Nephron progenitor cell (in vitro differentiated cells): ENCODE measurements around the gene LEMD3.

Source experiments
- DNase-seq: peaks from one replicate; pipeline ENCODE4 v3.0.0; 2021
- H3K27ac Mint-ChIP-seq: 2 replicates; pipeline ENCODE4 v1.8.0; 2021; ENCODE audit warnings: mild to moderate bottlenecking, moderate library complexity, mixed read lengths
- H3K27me3 Mint-ChIP-seq: 2 replicates; pipeline ENCODE4 v1.8.0; 2021; ENCODE audit warnings: mild to moderate bottlenecking, low read depth, mixed read lengths; ENCODE audit not compliant: poor library complexity
- H3K36me3 Mint-ChIP-seq: 2 replicates; pipeline ENCODE4 v1.8.0; 2021; ENCODE audit warnings: low read depth, mixed read lengths
- H3K4me1 Mint-ChIP-seq: 2 replicates; pipeline ENCODE4 v1.8.0; 2021; ENCODE audit warnings: mixed read lengths
- H3K4me3 Mint-ChIP-seq: 2 replicates; pipeline ENCODE4 v1.8.0; 2021; ENCODE audit warnings: mild to moderate bottlenecking, moderate library complexity, mixed read lengths
- H3K9me3 Mint-ChIP-seq: 2 replicates; pipeline ENCODE4 v1.8.0; 2021; ENCODE audit warnings: mild to moderate bottlenecking, moderate library complexity, mixed read lengths
- TF ChIP-seq, protein P1 (sequence below): fragments of 200-600 bp; sonication (generic); IDR thresholded peaks from 2 replicates; pipeline ENCODE4 v1.5.0; 2021; ENCODE audit warnings: antibody characterized with exemption

The LEMD3 gene

GRCh38 chr12:65252515-65252914, 83.1 kb downstream of the LEMD3 start:
- H3K9me3 Mint-ChIP-seq: no peaks in the 10 kb centered on the region
- H3K36me3 Mint-ChIP-seq: peaks cover 4% of the 10 kb centered on the region
- TF ChIP-seq, protein P1, sequence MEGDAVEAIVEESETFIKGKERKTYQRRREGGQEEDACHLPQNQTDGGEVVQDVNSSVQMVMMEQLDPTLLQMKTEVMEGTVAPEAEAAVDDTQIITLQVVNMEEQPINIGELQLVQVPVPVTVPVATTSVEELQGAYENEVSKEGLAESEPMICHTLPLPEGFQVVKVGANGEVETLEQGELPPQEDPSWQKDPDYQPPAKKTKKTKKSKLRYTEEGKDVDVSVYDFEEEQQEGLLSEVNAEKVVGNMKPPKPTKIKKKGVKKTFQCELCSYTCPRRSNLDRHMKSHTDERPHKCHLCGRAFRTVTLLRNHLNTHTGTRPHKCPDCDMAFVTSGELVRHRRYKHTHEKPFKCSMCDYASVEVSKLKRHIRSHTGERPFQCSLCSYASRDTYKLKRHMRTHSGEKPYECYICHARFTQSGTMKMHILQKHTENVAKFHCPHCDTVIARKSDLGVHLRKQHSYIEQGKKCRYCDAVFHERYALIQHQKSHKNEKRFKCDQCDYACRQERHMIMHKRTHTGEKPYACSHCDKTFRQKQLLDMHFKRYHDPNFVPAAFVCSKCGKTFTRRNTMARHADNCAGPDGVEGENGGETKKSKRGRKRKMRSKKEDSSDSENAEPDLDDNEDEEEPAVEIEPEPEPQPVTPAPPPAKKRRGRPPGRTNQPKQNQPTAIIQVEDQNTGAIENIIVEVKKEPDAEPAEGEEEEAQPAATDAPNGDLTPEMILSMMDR: no peak
- H3K4me3 Mint-ChIP-seq: no peak overlapping the region
- H3K27ac Mint-ChIP-seq: no peak overlapping the region
- no peak for DNase-seq
- no peaks in the 10 kb centered on the region for H3K4me1 Mint-ChIP-seq
- H3K27me3 Mint-ChIP-seq: peaks cover 4% of the 10 kb centered on the region

- Mint-ChIP-seq H3K4me1 (no peaks in the 10 kb centered on the region), H3K9me3 (no peaks in the 10 kb centered on the region), H3K27ac (no peak overlapping the region), H3K27me3 (peaks cover 4% of the 10 kb centered on the region), H3K36me3 (no peaks in the 10 kb centered on the region), H3K4me3 (no peak overlapping the region)
- no peak for DNase-seq
- TF ChIP-seq, protein P1: no peak
These were observed 88.6 kb downstream of the LEMD3 start for GRCh38 chr12:65257986-65258385.

DNA sequence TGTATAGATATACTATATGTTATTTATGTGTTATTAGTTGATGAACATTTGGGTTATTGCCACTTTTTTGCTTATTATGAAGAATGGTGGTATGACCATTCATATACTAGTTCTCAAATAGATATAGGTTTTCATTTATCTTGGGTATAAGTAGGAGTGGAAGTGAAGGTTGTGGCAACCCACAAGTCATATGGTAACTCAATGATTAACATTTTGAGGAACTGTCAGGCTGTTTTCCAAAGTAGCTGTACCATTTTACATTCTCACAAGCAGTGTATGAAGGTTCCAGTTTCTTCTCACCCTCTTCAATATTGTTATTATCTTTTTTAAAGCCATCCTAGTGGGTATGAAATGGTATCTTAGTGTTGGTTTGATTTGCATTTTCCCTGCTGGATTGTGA, 90.1 kb downstream of the LEMD3 start:
- Mint-ChIP-seq H3K27me3 (peaks cover 4% of the 10 kb centered on the region), H3K4me1 (no peaks in the 10 kb centered on the region), H3K27ac (no peak overlapping the region), H3K36me3 (no peaks in the 10 kb centered on the region), H3K4me3 (no peak overlapping the region), H3K9me3 (no peaks in the 10 kb centered on the region)
- no peak for DNase-seq
- TF ChIP-seq, protein P1: no peak

GRCh38 chr12:65263777-65264176, 94.4 kb downstream of the LEMD3 start:
- no peaks in the 10 kb centered on the region for H3K36me3 Mint-ChIP-seq
- no peak overlapping the region for H3K4me3 Mint-ChIP-seq
- TF ChIP-seq, protein P1: no peak
- H3K27me3 Mint-ChIP-seq: peaks cover 4% of the 10 kb centered on the region
- no peaks in the 10 kb centered on the region for H3K4me1 Mint-ChIP-seq
- no peak for DNase-seq
- H3K9me3 Mint-ChIP-seq: no peaks in the 10 kb centered on the region
- H3K27ac Mint-ChIP-seq: no peak overlapping the region

DNA sequence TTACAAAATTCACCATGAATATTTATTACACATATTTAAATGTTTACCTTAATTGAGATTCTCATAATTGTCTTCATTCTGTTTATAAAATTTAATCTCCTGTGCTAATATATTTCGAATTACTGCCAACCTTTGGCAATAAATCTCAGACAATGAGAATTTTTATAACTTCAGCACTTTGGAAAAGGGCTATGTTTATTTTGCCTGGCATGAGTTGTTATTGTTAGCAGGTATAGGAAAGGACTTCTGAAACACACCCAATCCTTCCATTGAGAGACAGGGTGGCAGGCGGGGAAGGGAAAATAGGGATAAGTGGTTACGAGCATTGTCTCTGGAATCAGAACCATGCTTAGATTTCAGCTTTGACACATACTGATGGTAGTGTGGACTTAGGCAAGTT, 97.0 kb downstream of the LEMD3 start:
- Mint-ChIP-seq H3K4me1 (no peaks in the 10 kb centered on the region), H3K4me3 (no peak overlapping the region), H3K27ac (no peak overlapping the region), H3K27me3 (peaks cover 4% of the 10 kb centered on the region), H3K36me3 (no peaks in the 10 kb centered on the region), H3K9me3 (no peaks in the 10 kb centered on the region)
- TF ChIP-seq, protein P1: no peak
- no peak for DNase-seq

DNA sequence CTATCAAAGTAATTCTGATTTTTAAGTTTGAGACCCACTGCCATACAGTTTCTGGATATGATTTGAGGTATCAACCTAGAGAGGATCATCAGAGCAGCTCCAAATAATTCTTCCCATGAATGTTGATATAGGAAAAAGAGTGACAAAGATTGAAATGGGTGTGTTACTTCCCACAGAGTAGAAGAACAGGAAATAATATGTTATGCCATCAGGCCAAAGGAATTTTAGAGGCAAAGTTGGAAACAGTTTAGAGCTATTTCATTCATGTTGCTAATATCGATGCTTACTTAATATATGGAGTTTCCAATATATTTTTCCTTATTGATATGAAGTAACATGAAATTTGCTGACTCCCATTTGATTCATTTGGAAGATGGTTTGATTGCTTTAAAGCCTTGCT, 100.2 kb downstream of the LEMD3 start:
- no peaks in the 10 kb centered on the region for H3K9me3 Mint-ChIP-seq
- TF ChIP-seq, protein P1: no peak
- H3K27ac Mint-ChIP-seq: no peak overlapping the region
- DNase-seq: no peak
- no peak overlapping the region for H3K4me3 Mint-ChIP-seq
- no peaks in the 10 kb centered on the region for H3K36me3 Mint-ChIP-seq
- peaks cover 15% of the 10 kb centered on the region for H3K27me3 Mint-ChIP-seq
- H3K4me1 Mint-ChIP-seq: no peaks in the 10 kb centered on the region
